Transverse colon (tissue), 4 donors: ENCODE data around the gene SLC6A16. TPM values are rescaled to one million over a fixed set of nuclear protein-coding genes. Genes with fewer than 3 reads are reported as not detected.

Source experiments
- DNase-seq: peaks from one replicate; pipeline ENCODE4 v3.0.0-alpha.2; 2019
- H3K27ac ChIP-seq, 4 donors: fragments of 200-600 bp; sonication (generic); 2 replicates each; pipeline ENCODE4 v1.5.1; 2016 to 2018; ENCODE audit warnings: inconsistent platforms in 4 of 4
- H3K27me3 ChIP-seq: fragments of 200-600 bp; sonication (generic); 2 replicates; pipeline ENCODE4 v1.5.1; 2017; ENCODE audit warnings: inconsistent platforms
- H3K36me3 ChIP-seq, 4 donors: fragments of 200-600 bp; sonication (generic); 2 replicates each; pipeline ENCODE4 v1.5.1; 2017 to 2019; ENCODE audit warnings: inconsistent platforms in 4 of 4
- H3K4me1 ChIP-seq, 4 donors: fragments of 200-600 bp; sonication (generic); 2 replicates each; pipeline ENCODE4 v1.5.1; 2017 to 2020; ENCODE audit warnings: inconsistent platforms in 4 of 4
- H3K4me3 ChIP-seq, 4 donors: fragments of 200-600 bp; sonication (generic); 1 replicate in 1 of 4; 2 replicates in 3 of 4; pipeline versions ENCODE4 v1.5.1 to v1.6.1; 2017 to 2019; ENCODE audit warnings: inconsistent platforms in 4 of 4
- H3K9me3 ChIP-seq, 2 donors: fragments of 200-600 bp; sonication (generic); 2 replicates each; pipeline ENCODE4 v1.5.1; 2017 to 2019; ENCODE audit warnings: inconsistent platforms in 2 of 2
- CTCF ChIP-seq, 5 experiments: fragments of 200-600 bp in 3 of 5; fragments of 450-650 bp in 2 of 5; sonication (generic) in 3 of 5; IDR thresholded peaks; 1 replicate in 2 of 5; 2 replicates in 3 of 5; pipeline ENCODE4 v1.5.1; 2016 to 2017; ENCODE audit warnings: antibody characterized with exemption in 5 of 5, inconsistent platforms in 3 of 5, mild to moderate bottlenecking in 2 of 5, moderate library complexity in 1 of 5
- EP300 ChIP-seq: sonication (generic); formaldehyde crosslinking; IDR thresholded peaks from one replicate; pipeline ENCODE4 v1.6.1; 2017; ENCODE audit warnings: antibody characterized with exemption, low read depth
- POLR2A ChIP-seq: fragments of 450-650 bp; IDR thresholded peaks from one replicate; pipeline ENCODE4 v1.6.1; 2016; ENCODE audit warnings: antibody characterized with exemption, mild to moderate bottlenecking, moderate library complexity
- POLR2AphosphoS5 ChIP-seq, 3 donors: sonication (generic); formaldehyde crosslinking; IDR thresholded peaks; one replicate each; pipeline ENCODE4 v1.6.1; 2016; ENCODE audit warnings: antibody characterized with exemption in 3 of 3
- WGBS, 2 donors: methylation state at CpG; one replicate each; pipeline ENCODE4 v1.1.5; 2018; ENCODE audit warnings: low coverage in 1 of 2; 5-methylcytosine and 5-hydroxymethylcytosine counted together
- in situ Hi-C, 4 donors: fragments of 200-750 bp; cut with MboI; loops; one replicate each; pipeline versions ENCODE4 v1.15.0 to v1.15.1; 2017; ENCODE audit warnings: low sequenced_read_pairs in 3 of 4, low pct_ligation_motif_present in 1 of 4, low pct_unique_long_range_greater_than_20kb in 1 of 4
- intact Hi-C: fragments of 100-400 bp; cut with DNase I; formaldehyde crosslinking; loops from one replicate; pipeline ENCODE4 v1.15.1; 2023; ENCODE audit warnings: low total_unique reads
- total RNA-seq, 4 donors: library from RNA; depleted of rRNA; stranded (reverse); fragments of >200 nt; gene quantifications; one replicate each; pipeline ENCODE4 v1.1.0, GENCODE V29; 2016

The SLC6A16 gene
- total RNA-seq, 4 donors from 2014 or later = 0.40 to 0.75 (median 0.48) TPM; not detected in 1

- no peak overlapping the region for H3K27ac ChIP-seq
- TF ChIP-seq CTCF (IDR thresholded peaks at IDR 0.05) (no peak), POLR2A (no peak), POLR2AphosphoS5 (IDR thresholded peaks at IDR 0.05) (no peak), EP300 (no peak)
- H3K4me3 ChIP-seq = no peak overlapping the region
- peaks cover 17% of the 10 kb centered on the region in 2 donors for H3K9me3 ChIP-seq
- no peaks in the 10 kb centered on the region for H3K4me1 ChIP-seq
- DNase-seq = no peak
- peaks cover 22% of the 10 kb centered on the region for H3K27me3 ChIP-seq
- intact Hi-C loops = no loop called here
- H3K36me3 ChIP-seq = no peaks in the 10 kb centered on the region
- in situ Hi-C loops = no loop called here
Observed at GRCh38 chr19:49261602-49262001, 63.4 kb downstream of the SLC6A16 start.

GRCh38 chr19:49256691-49257090 is 68.3 kb downstream of the SLC6A16 start:
- no peak overlapping the region for H3K27ac ChIP-seq
- H3K4me1 ChIP-seq = no peaks in the 10 kb centered on the region
- TF ChIP-seq POLR2AphosphoS5 (IDR thresholded peaks at IDR 0.05) = no peak
- TF ChIP-seq CTCF (IDR thresholded peaks at IDR 0.05) = no peak
- TF ChIP-seq EP300 = no peak
- TF ChIP-seq POLR2A = no peak
- no peak overlapping the region for H3K4me3 ChIP-seq
- in situ Hi-C loops (no loop called here), intact Hi-C loops (no loop called here)
- peaks cover 11 to 13% of the 10 kb centered on the region in 2 donors for H3K9me3 ChIP-seq
- H3K36me3 ChIP-seq = no peaks in the 10 kb centered on the region
- 76% methylated on average over 3 of the region's 3 CpGs; no CpG with 5 or more reads in 1 of the 2 donors for WGBS, 2 donors
- H3K27me3 ChIP-seq = peaks cover 10% of the 10 kb centered on the region
- DNase-seq = no peak

GRCh38 chr19:49255674-49256073 is 69.3 kb downstream of the SLC6A16 start:
- 85% methylated on average over 9 of the region's 10 CpGs; no CpG with 5 or more reads in 1 of the 2 donors for WGBS, 2 donors
- no peak for DNase-seq
- in situ Hi-C loops (no loop called here), intact Hi-C loops (no loop called here)
- H3K27ac ChIP-seq = no peak overlapping the region
- H3K27me3 ChIP-seq = peaks cover 6% of the 10 kb centered on the region
- peaks cover 11 to 13% of the 10 kb centered on the region in 2 donors for H3K9me3 ChIP-seq
- TF ChIP-seq EP300 (no peak), CTCF (IDR thresholded peaks at IDR 0.05) (no peak), POLR2A (no peak), POLR2AphosphoS5 (IDR thresholded peaks at IDR 0.05) (no peak)
- H3K4me3 ChIP-seq = no peak overlapping the region
- no peaks in the 10 kb centered on the region for H3K4me1 ChIP-seq
- H3K36me3 ChIP-seq = no peaks in the 10 kb centered on the region

GRCh38 chr19:49249933-49250332 is 75.1 kb downstream of the SLC6A16 start:
- H3K9me3 ChIP-seq = no peaks in the 10 kb centered on the region
- WGBS, 2 donors = 56 to 78% methylated on average over 1 to 2 of the region's 2 CpGs
- no peaks in the 10 kb centered on the region for H3K4me1 ChIP-seq
- H3K27ac ChIP-seq = no peak overlapping the region
- no peaks in the 10 kb centered on the region for H3K36me3 ChIP-seq
- in situ Hi-C loops = no loop called here
- no peak overlapping the region for H3K4me3 ChIP-seq
- no peak for DNase-seq
- TF ChIP-seq EP300 (no peak), CTCF (IDR thresholded peaks at IDR 0.05) (no peak), POLR2AphosphoS5 (IDR thresholded peaks at IDR 0.05) (no peak), POLR2A (no peak)
- intact Hi-C loops = no loop called here
- H3K27me3 ChIP-seq = no peaks in the 10 kb centered on the region
